Measurements from ENCODE around the gene ARHGEF37.

The ARHGEF37 gene

GRCh38 chr5:149629421-149629820, 48.1 kb downstream of the ARHGEF37 start:
- no peak for DNase-seq (ENCODE audit: low read depth)

- no peak for DNase-seq (ENCODE audit: low read depth)
Observed at GRCh38 chr5:149630337-149630736, 49.0 kb downstream of the ARHGEF37 start.

GRCh38 chr5:149631506-149631905, 50.2 kb downstream of the ARHGEF37 start:
- DNase-seq (ENCODE audit: low read depth): no peak

- no peak for DNase-seq (ENCODE audit: low read depth)
Observed at GRCh38 chr5:149632311-149633251, 51.3 kb downstream of the ARHGEF37 start.

- DNase-seq (ENCODE audit: low read depth): no peak
Observed at GRCh38 chr5:149633476-149634350, 52.4 kb downstream of the ARHGEF37 start.

GRCh38 chr5:149635394-149635793, 54.1 kb downstream of the ARHGEF37 start:
- DNase-seq (ENCODE audit: low read depth): no peak

- DNase-seq (ENCODE audit: low read depth): no peak
Observed at GRCh38 chr5:149636191-149636860, 55.0 kb downstream of the ARHGEF37 start.

- no peak for DNase-seq (ENCODE audit: low read depth)
Observed at GRCh38 chr5:149636861-149637246, 55.6 kb downstream of the ARHGEF37 start.

- DNase-seq (ENCODE audit: low read depth): no peak
Observed at GRCh38 chr5:149638136-149638535, 56.8 kb downstream of the ARHGEF37 start.

- no peak for DNase-seq (ENCODE audit: low read depth)
Observed at GRCh38 chr5:149638546-149639241, 57.4 kb downstream of the ARHGEF37 start.

GRCh38 chr5:149639737-149640136, 58.4 kb downstream of the ARHGEF37 start:
- no peak for DNase-seq (ENCODE audit: low read depth)

GRCh38 chr5:149640350-149640999, 59.2 kb downstream of the ARHGEF37 start:
- no peak for DNase-seq (ENCODE audit: low read depth)

- no peak for DNase-seq (ENCODE audit: low read depth)
Observed at GRCh38 chr5:149641000-149641576, 59.8 kb downstream of the ARHGEF37 start.

GRCh38 chr5:149641600-149641999, 60.3 kb downstream of the ARHGEF37 start:
- DNase-seq (ENCODE audit: low read depth): no peak

- no peak for DNase-seq (ENCODE audit: low read depth)
Observed at GRCh38 chr5:149643781-149644180, 62.5 kb downstream of the ARHGEF37 start.

- DNase-seq (ENCODE audit: low read depth): no peak
Observed at GRCh38 chr5:149644629-149645028, 63.3 kb downstream of the ARHGEF37 start.

GRCh38 chr5:149645236-149645635, 63.9 kb downstream of the ARHGEF37 start:
- no peak for DNase-seq (ENCODE audit: low read depth)

GRCh38 chr5:149645725-149646124, 64.4 kb downstream of the ARHGEF37 start:
- DNase-seq (ENCODE audit: low read depth): no peak

GRCh38 chr5:149646564-149646963, 65.3 kb downstream of the ARHGEF37 start:
- DNase-seq (ENCODE audit: low read depth): no peak

- DNase-seq (ENCODE audit: low read depth): no peak
Observed at GRCh38 chr5:149647334-149647733, 66.0 kb downstream of the ARHGEF37 start.
